Sigmoid colon (tissue), 4 donors: ENCODE results near the gene PEAK1.

ENCODE experiments used
- CTCF ChIP-seq, 4 experiments: fragments of 450-650 bp in 3 of 4; fragments of 200-600 bp in 1 of 4; IDR thresholded peaks; one replicate each; pipeline ENCODE4 v1.5.1; 2016 to 2019; ENCODE audit warnings: antibody characterized with exemption in 4 of 4, mild to moderate bottlenecking in 3 of 4, moderate library complexity in 2 of 4
- EP300 ChIP-seq, 4 donors: sonication (generic); formaldehyde crosslinking; IDR thresholded peaks; one replicate each; pipeline ENCODE4 v1.6.1; 2017; ENCODE audit warnings: antibody characterized with exemption in 4 of 4
- POLR2A ChIP-seq, 2 donors: fragments of 450-650 bp; IDR thresholded peaks; one replicate each; pipeline ENCODE4 v1.6.1; 2016; ENCODE audit warnings: antibody characterized with exemption in 2 of 2, mild to moderate bottlenecking in 2 of 2, moderate library complexity in 2 of 2
- POLR2AphosphoS5 ChIP-seq, 4 donors: sonication (generic); formaldehyde crosslinking; IDR thresholded peaks; one replicate each; pipeline ENCODE4 v1.6.1; 2017; ENCODE audit warnings: antibody characterized with exemption in 4 of 4

DNA sequence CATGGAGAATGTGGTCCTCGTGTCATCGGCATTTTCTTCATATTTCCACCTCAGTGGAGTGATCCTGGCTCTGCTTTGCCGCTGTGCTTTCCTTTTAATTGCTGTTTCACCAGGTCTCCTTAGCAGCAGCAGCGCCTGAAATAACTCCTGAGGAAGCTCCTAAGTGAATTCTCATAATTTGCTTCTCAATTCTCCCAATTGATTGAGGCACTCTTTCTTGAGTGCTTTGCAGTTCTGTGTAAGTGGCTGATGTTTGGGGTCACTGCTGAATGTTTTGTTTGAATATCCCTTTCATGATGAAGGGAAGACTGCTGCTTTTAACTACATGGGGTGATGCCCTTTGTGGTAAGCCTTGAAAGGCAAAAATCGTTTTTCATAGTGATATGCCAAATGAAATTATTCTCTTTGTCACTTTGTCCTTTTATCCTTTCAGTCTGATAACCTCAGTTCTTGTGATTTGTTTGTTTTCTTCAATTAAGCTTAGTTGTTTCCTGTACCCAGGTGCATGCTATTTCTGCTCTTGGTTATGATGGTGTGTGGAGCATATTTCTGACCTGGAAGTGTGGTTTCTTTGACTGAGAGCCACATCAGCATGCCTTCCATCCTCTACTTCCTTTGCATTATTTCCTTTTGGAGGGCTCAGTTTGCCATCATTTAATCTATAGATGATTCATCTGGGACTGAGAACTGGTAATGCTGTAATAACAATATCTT, 37.4 kb upstream of the PEAK1 start:
- TF ChIP-seq POLR2A (IDR thresholded peaks at IDR 0.05) (no peak), CTCF (IDR thresholded peaks at IDR 0.05) (no peak), POLR2AphosphoS5 (IDR thresholded peaks at IDR 0.05) (no peak), EP300 (IDR thresholded peaks at IDR 0.05) (no peak)
